HG02884 (cell line): ENCODE measurements around the gene FA2H.
"Not testable (repeated sequence)": the region's sequence is repeated elsewhere in the genome, so short reads cannot be mapped to it uniquely, and the experiment has no call there.

Source experiments
- ATAC-seq: cut with Tn5 transposase; IDR thresholded peaks from one replicate; pipeline ENCODE4 v1.9.1; 2021; ENCODE audit warnings: mild to moderate bottlenecking, moderate library complexity; ENCODE audit not compliant: unreplicated experiment

Gene FA2H

DNA sequence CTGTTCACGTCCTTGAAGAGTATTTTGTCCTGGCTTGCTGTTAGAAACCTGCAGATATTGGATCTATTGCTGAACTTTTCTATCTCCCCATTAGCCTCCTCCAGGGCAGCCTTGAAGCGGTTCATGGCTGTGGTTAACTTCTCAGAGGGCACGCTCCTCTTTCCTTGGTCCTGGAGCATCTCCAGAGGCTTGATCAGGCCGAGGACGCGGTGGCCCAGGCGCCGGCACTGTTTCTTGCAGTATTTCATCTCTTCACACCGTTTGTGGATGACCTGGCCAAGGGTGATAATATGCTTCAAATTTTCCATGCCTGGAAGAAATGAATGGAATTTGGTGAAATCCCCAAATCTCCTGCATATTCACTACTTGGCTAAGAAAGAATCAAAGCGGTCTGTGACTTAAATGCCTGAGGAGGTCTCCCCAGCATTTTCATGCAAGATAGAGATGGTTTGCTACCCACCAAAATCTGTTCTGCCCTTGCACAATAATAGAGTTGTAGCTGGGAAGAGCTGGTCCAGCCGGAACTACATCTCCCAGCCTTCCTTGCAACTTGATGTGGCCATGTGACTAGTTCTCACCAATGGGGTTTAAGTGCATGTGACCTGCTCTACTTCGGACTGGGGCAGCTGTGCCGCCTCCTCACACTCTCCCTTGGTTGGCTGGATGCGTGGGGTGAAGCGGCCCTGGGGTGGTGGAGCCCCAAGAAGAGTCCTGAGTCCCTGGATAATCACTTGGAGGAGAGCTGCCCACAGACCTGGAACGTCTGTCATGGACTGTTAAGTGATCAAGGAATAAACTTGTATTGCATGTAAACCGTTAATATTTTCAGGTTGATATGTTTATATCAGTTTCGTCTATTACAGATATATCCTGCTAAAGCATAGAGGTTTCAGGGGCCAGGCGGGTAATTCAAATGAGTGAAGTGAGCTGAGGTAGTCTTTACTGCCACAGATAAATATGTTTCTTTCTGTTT lies 78.9 kb downstream of the FA2H start:
- ATAC-seq: peak; percentile 90

DNA sequence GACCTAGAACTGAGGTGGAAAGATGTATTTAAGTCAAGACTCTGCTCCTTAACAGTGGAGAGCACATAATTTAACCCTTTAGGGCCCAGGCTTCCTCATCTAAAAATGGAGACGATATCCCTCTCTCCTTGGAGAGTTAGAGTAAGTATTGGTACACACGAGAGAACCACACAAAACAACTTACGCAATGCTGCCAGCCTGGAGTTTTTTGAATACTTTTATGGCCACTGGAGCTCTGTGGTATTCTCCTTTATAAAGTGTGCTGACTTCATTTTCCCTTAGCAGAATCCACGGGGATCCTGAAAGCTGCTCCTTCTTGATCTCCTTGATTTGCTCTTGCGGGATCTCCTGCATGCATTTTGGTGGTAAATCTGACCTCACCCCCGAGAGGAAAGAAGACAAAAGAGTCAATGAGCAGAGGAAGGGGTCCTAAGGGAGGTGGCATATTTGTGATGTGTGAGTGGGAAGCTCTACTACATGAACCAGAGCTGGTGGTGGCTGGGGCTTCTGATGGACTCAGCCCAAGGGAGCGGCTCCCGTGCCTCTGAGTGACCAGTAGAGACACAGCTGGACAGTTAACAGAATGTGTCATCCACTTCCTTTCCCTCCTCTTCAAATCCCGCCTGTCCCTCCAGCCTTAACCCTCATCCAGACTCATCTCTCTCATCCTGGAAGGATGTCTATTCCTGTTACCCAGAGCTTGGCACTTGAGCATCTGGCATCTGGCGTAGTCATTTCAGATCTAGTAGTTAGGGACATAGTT lies 83.3 kb downstream of the FA2H start:
- ATAC-seq: no peak

DNA sequence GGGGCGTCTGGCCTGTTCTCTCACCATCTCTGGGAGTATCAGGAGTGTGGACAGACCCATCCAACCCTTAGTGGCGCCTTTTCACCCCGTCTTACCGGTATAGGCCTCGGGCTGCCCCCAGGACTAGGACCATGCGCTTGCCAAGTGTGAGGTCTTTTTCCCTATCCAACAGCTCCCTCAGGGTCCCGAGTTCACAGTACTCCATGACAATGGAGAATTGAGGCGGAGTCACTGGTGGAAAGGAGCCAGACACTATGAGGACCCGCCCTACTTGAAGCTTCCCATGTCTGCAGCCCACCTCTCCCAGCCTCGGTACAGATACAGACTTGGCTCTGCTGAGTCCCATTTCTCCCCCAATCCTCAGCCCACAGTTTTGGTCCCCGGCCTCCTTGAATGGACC lies 92.1 kb downstream of the FA2H start:
- ATAC-seq: no peak

DNA sequence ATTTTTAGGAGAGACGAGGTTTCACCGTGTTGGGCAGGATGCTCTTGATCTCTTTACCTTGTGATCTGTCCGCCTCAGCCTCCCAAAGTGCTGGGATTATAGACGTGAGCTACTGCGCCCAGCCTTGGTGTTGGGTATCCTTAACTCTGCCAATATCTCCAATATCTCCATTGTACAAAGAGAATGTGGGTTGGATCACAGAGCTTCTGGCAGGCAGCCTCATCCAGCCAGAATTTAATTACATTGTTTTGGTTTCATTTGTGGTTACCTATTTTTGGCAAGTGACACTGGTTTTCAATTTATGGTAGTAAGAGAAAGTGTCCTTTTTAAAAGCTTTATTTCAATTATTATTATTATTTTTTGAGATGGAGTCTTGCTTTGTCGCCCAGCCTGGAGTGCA lies 93.9 kb downstream of the FA2H start:
- no peak for ATAC-seq

DNA sequence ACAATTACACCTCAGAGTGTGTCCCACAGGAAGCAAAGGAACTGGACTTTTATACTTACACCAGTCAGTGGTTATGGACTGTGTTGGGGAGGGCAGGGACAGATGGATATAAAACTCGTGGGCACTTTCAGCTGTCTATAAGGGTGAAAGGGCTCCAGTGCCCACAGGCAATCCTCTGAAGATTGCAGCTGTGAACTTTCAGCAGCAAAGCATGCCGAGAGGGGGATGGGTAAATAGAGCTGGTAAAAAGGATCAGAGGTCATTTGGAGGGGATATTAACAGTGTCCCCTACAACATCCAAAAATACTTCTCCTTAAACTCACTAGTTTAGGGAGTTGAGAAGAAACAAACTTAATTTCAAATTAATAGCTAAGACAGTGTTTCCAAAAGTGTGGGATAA lies 94.6 kb downstream of the FA2H start:
- ATAC-seq: no peak

DNA sequence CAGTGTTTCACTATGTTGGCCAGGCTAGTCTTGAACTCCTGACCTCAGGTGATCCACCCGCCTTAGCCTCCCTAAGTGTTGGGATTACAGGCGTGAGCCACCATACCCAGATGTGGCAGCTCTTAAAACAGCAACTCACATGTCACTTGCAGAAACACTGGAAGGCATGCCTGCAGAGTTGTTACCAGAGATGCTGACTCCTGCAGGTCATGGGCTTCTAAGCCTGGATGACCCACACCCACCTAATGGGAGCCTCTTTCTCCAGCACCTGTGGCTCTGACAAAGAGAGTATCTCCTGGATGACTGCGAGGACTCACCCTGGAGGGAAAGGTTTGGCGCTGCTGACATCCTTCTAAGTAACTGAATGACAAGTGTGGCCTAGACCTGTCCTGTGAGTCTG lies 96.8 kb downstream of the FA2H start:
- ATAC-seq: no peak

DNA sequence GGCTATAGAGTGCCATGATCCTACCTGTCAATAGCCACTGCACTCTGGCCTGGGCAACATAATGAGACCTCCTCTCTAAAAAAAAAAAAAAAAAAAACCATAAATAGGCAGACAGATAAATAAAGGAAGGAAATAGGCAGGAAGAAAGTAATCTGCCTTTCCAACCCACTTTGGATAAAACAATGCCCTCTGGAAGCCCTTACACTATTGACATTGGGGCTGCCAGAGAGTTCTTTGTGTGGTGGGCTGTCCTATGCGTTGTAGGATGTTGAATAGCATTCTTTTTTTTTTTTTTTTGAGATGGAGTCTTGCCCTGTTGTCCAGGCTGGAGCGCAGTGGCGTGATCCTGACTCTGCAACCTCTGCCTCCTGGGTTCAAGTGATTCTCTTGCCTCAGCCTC lies 100.7 kb downstream of the FA2H start:
- no peak for ATAC-seq

DNA sequence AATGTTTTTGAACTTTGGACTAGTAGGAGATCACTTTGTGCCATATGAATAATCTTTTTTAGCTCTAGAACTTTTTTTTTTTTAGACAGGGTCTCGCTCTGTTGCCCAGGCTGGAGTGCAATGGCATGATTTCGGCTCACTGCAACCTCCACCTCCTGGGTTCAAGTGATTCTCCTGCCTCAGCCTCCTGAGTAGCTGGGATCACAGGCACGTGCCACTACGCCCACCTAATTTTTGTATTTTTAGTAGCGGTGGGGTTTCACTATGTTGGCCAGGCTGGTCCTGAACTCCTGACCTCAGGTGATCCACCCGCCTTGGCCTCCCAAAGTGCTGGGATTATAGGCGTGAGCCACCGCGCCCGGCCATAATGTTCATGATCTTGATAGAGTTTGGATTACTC lies 105.7 kb downstream of the FA2H start:
- not testable (repeated sequence) for ATAC-seq

DNA sequence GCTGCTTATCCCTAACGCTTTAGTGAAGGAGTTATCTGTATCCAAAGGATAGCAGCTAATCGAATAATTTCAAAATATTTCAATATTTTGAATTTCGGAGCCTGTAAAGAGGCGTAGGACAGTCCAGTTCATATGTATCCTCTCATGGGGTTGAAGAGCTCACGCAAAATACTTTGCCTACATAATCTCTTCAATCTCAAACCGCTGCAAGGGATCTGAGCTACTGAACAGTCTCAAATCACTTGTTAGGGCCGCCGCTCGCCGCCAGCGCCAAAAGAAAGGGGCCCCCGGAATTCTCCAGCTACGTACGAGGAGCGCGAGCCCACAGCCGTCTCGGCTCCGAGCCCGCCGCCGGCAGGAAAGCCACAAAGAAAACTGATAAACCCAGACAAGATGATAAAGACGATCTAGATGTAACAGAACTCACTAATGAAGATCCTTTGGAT lies 107.3 kb downstream of the FA2H start:
- no peak for ATAC-seq

DNA sequence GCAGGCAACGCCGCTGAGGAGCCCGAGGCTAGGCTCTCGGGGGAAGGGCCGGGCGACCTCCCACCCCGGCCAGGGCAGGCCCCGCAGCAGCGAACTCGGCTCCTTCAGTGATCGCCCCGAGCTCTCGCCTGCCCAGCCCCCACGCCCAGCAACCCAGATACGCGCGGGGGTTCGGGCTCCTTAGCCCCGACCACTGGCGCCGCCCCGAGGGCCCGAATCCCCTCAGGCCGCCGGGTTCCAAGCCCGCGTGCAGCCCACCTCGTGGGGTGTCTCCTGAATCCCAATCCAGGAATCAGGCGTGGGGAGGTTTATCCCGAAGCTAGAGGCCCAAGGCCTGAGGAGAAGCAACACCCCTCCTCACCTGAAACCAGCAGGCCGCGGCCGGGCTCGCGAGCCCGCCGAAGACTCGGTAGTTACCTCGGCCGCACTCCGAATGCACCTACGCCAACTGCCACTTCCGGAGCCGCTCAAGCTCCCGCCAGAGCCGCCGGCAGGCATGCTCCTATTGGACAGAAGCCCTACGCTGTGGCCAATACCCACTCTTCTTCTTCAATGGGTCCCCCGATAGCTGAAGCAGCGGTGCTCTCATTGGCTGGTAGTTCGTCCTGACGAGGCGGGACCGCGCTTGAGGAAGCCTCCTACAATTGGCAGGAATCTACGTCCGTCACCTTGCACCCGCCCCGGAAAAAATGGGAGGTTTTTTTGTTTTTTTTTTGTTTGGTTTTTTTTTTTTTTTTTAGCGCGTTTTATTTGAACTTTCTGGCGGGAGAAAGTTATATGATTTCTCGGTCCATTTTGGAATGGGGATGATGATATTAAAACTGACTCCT lies 108.0 kb downstream of the FA2H start, which contains the start of gene RFWD3:
RFWD3 (minus strand) TSS at position 453 of the 830 bp plus-strand sequence. CDS start 5,428 bp downstream, outside the sequence.
- peak; percentile 100 for ATAC-seq

DNA sequence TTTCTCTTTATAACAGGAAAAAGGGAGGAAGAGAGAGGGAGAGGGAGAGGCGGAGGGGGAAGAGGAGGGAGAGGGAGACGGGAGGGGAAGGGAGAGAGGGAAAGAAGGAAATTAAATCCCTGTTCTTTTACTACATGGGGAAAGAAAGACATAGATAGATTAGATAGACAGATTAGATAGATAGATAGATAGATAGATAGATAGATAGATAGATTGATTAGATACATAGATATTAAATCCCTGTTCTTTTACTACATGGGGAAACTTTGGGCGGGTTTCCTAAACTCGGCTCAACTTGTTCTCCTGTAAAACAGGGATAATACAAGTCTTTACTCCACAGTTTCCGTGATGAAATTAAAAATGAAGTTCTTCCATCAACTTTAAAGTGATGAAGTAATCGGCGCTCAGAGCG lies 108.6 kb downstream of the FA2H start:
- ATAC-seq: no peak
